ENCODE data around the gene ADGRG2. TPM values are rescaled to one million over a fixed set of nuclear protein-coding genes. Genes with fewer than 3 reads are reported as not detected.

Gene ADGRG2
- total and polyA plus RNA-seq, 9 of the 15 experiments (the other 6 are each of a cell fraction or from before 2014, with no cell fraction given), result 0.03 TPM; not detected in 8

DNA sequence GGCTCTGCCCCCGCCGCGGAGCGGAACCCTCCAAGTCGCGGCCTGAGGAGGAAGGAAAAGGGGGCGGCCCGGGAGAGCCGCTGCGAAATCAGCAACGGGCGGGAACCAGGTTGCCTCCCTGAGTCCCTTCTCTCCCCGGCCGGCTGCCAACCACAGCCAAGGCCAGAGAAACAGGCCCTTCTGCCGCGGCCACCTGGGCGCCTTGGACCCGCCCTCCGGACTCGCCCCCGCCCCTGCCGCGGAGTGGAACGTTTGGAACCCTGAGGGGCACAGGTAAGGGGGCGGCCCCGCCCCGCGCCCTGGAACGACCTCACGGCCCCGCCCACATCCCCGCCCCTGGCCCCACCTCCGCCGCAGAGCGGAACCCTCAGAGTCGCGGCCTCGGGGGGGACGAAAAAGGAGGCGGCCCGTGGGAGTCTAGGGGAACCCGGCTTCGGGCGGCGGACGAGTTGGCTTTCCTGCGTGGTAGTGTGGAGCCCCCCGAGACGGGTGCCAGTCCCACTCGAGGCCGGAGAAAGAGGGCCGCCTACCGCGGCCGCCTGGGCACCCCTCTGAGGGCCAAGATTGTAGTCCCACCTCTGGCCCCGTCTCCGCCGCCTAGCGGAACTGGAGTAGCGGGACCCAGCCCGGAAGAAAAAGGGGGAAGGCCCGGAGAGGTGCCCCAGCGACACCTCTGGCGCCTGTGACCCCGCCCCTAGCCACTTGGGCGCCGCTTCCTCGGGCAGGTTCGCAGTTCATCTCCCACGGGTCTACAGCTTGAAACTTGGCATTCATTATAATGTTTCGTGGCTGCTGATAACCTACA is 137.7 kb downstream of the ADGRG2 start (continued):
- TF ChIP-seq YBX1 (IDR thresholded peaks at IDR 0.05) (no peak), RBFOX2 (IDR thresholded peaks at IDR 0.05; ENCODE audit: low read depth, low read length) (peak; percentile 76), MTA3 (IDR thresholded peaks at IDR 0.05; ENCODE audit: borderline replicate concordance) (peak; percentile 62; the same call in 1 of the 2 replicates), HNRNPH1 (optimal IDR thresholded peaks at IDR 0.05; ENCODE audit: low read depth, low read length) (no peak), DDX20 (tag; IDR thresholded peaks at IDR 0.05; ENCODE audit: low read depth) (no peak), ASH1L (IDR thresholded peaks at IDR 0.05; ENCODE audit: borderline replicate concordance, low read depth, partially characterized antibody) (no peak), ZNF224 (CRISPR knock-in tag; IDR thresholded peaks at IDR 0.05) (no peak), XRCC3 (IDR thresholded peaks at IDR 0.05) (no peak), JUND (IDR thresholded peaks at IDR 0.05; ENCODE audit: borderline replicate concordance, low read depth, low read length) (peak; percentile 26; the same call in 1 of the 2 replicates), JUND (tag; IDR thresholded peaks at IDR 0.05; ENCODE audit: borderline replicate concordance, low read depth, low read length) (0 out of 3 replicates have a peak, but pooled peaks have one; percentile 32), MAFK (IDR thresholded peaks at IDR 0.05; ENCODE audit: low read length) (no peak), CCNT2 (IDR thresholded peaks at IDR 0.05; ENCODE audit: borderline replicate concordance, extremely low read depth, insufficient read length, low read depth, low read length) (no peak), MYBL2 (IDR thresholded peaks at IDR 0.05; ENCODE audit: low read depth) (no peak), MYBL2 (CRISPR knock-in tag; IDR thresholded peaks at IDR 0.05; ENCODE audit: borderline replicate concordance) (no peak), RFX5 (IDR thresholded peaks at IDR 0.05; ENCODE audit: low read depth, low read length) (no peak), POLR2H (tag; IDR thresholded peaks at IDR 0.05; ENCODE audit: low read depth) (no peak; the same call in 1 of the 2 replicates), MTF1 (CRISPR knock-in tag; IDR thresholded peaks at IDR 0.05; ENCODE audit: borderline replicate concordance) (no peak)
- TF ChIP-seq, protein P1, sequence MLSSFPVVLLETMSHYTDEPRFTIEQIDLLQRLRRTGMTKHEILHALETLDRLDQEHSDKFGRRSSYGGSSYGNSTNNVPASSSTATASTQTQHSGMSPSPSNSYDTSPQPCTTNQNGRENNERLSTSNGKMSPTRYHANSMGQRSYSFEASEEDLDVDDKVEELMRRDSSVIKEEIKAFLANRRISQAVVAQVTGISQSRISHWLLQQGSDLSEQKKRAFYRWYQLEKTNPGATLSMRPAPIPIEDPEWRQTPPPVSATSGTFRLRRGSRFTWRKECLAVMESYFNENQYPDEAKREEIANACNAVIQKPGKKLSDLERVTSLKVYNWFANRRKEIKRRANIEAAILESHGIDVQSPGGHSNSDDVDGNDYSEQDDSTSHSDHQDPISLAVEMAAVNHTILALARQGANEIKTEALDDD (IDR thresholded peaks at IDR 0.05), result no peak
- TF ChIP-seq, protein P2, sequence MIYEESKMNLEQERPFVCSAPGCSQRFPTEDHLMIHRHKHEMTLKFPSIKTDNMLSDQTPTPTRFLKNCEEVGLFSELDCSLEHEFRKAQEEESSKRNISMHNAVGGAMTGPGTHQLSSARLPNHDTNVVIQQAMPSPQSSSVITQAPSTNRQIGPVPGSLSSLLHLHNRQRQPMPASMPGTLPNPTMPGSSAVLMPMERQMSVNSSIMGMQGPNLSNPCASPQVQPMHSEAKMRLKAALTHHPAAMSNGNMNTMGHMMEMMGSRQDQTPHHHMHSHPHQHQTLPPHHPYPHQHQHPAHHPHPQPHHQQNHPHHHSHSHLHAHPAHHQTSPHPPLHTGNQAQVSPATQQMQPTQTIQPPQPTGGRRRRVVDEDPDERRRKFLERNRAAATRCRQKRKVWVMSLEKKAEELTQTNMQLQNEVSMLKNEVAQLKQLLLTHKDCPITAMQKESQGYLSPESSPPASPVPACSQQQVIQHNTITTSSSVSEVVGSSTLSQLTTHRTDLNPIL (CRISPR knock-in tag; IDR thresholded peaks at IDR 0.05), result no peak
- TF ChIP-seq, protein P3, sequence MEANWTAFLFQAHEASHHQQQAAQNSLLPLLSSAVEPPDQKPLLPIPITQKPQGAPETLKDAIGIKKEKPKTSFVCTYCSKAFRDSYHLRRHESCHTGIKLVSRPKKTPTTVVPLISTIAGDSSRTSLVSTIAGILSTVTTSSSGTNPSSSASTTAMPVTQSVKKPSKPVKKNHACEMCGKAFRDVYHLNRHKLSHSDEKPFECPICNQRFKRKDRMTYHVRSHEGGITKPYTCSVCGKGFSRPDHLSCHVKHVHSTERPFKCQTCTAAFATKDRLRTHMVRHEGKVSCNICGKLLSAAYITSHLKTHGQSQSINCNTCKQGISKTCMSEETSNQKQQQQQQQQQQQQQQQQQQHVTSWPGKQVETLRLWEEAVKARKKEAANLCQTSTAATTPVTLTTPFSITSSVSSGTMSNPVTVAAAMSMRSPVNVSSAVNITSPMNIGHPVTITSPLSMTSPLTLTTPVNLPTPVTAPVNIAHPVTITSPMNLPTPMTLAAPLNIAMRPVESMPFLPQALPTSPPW (CRISPR knock-in tag; IDR thresholded peaks at IDR 0.05), result peak; percentile 83
- TF ChIP-seq, protein P4, sequence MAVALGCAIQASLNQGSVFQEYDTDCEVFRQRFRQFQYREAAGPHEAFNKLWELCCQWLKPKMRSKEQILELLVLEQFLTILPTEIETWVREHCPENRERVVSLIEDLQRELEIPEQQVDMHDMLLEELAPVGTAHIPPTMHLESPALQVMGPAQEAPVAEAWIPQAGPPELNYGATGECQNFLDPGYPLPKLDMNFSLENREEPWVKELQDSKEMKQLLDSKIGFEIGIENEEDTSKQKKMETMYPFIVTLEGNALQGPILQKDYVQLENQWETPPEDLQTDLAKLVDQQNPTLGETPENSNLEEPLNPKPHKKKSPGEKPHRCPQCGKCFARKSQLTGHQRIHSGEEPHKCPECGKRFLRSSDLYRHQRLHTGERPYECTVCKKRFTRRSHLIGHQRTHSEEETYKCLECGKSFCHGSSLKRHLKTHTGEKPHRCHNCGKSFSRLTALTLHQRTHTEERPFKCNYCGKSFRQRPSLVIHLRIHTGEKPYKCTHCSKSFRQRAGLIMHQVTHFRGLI (CRISPR knock-in tag; IDR thresholded peaks at IDR 0.05), result no peak

Data from K562 (cell line).